Measurements from ENCODE around the gene MTHFD1L.

Gene MTHFD1L

GRCh38 chr6:151065027-151065815, 199.7 kb downstream of the MTHFD1L start:
- TF ChIP-seq ZFX (IDR thresholded peaks at IDR 0.05) (no peak), CTCF (conservative IDR thresholded peaks at IDR 0.05) (no peak)
- no peak overlapping the region for H3K27ac ChIP-seq

GRCh38 chr6:151067684-151068596, 202.4 kb downstream of the MTHFD1L start:
- TF ChIP-seq ZFX (IDR thresholded peaks at IDR 0.05) (no peak), CTCF (conservative IDR thresholded peaks at IDR 0.05) (no peak)
- H3K27ac ChIP-seq = peak overlapping the region; percentile 48

GRCh38 chr6:151068761-151069312, 203.3 kb downstream of the MTHFD1L start:
- H3K27ac ChIP-seq = peak overlapping the region; percentile 26; the same call in 1 of the 2 replicates
- TF ChIP-seq ZFX (IDR thresholded peaks at IDR 0.05) = no peak
- TF ChIP-seq CTCF (conservative IDR thresholded peaks at IDR 0.05) = no peak

GRCh38 chr6:151069641-151070040, 204.1 kb downstream of the MTHFD1L start:
- TF ChIP-seq ZFX (IDR thresholded peaks at IDR 0.05) (no peak), CTCF (conservative IDR thresholded peaks at IDR 0.05) (no peak)
- H3K27ac ChIP-seq = peak overlapping the region; percentile 26; the same call in 1 of the 2 replicates

GRCh38 chr6:151070631-151071051, 205.1 kb downstream of the MTHFD1L start:
- no peak overlapping the region for H3K27ac ChIP-seq
- no peak for TF ChIP-seq CTCF (conservative IDR thresholded peaks at IDR 0.05)
- TF ChIP-seq ZFX (IDR thresholded peaks at IDR 0.05) = no peak

GRCh38 chr6:151071295-151071694, 205.8 kb downstream of the MTHFD1L start:
- H3K27ac ChIP-seq = no peak overlapping the region
- TF ChIP-seq CTCF (conservative IDR thresholded peaks at IDR 0.05) (no peak), ZFX (IDR thresholded peaks at IDR 0.05) (no peak)

Measured in C4-2B (cell line).